Fibroblast of lung (primary cell): ENCODE results near the gene CAND1.

Source experiments
- EZH2 ChIP-seq: IDR thresholded peaks from 2 replicates; pipeline ENCODE4 v1.5.1; 2012; ENCODE audit warnings: low read length, control low read depth, mild to moderate bottlenecking; ENCODE audit errors: missing control alignments
- TF ChIP-seq, protein P1 (sequence below), 2 donors: IDR thresholded peaks in 1 of 2; conservative IDR thresholded peaks in 1 of 2; 1 replicate in 1 of 2; 2 replicates in 1 of 2; pipeline ENCODE4 v1.5.1; 2011 to 2012; ENCODE audit warnings: low read length in 2 of 2, control low read depth in 1 of 2, inconsistent platforms in 1 of 2, low read depth in 1 of 2, mild to moderate bottlenecking in 1 of 2

- TF ChIP-seq, protein P1, sequence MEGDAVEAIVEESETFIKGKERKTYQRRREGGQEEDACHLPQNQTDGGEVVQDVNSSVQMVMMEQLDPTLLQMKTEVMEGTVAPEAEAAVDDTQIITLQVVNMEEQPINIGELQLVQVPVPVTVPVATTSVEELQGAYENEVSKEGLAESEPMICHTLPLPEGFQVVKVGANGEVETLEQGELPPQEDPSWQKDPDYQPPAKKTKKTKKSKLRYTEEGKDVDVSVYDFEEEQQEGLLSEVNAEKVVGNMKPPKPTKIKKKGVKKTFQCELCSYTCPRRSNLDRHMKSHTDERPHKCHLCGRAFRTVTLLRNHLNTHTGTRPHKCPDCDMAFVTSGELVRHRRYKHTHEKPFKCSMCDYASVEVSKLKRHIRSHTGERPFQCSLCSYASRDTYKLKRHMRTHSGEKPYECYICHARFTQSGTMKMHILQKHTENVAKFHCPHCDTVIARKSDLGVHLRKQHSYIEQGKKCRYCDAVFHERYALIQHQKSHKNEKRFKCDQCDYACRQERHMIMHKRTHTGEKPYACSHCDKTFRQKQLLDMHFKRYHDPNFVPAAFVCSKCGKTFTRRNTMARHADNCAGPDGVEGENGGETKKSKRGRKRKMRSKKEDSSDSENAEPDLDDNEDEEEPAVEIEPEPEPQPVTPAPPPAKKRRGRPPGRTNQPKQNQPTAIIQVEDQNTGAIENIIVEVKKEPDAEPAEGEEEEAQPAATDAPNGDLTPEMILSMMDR (conservative IDR thresholded peaks at IDR 0.05 in 1 of 2, IDR thresholded peaks at IDR 0.05 in 1 of 2; ENCODE audit: low read depth in 1 of 2, low read length in 2 of 2) = no peak
- TF ChIP-seq EZH2 = no peak
Measured at GRCh38 chr12:67333649-67334048, 64.5 kb downstream of the CAND1 start.
